GM12891 (cell line): ENCODE results near the gene TELO2.

ENCODE experiments used
- POLR2A ChIP-seq: IDR thresholded peaks from 2 replicates; pipeline ENCODE4 v1.6.1; 2011; ENCODE audit warnings: low read depth, low read length, control low read depth
- POLR2AphosphoS5 ChIP-seq: IDR thresholded peaks from 2 replicates; pipeline ENCODE4 v1.6.1; 2011; ENCODE audit warnings: low read depth, low read length, control low read depth
- TAF1 ChIP-seq: IDR thresholded peaks from 2 replicates; pipeline ENCODE4 v1.6.1; 2011; ENCODE audit warnings: low read depth, low read length, control low read depth

GRCh38 chr16:1520461-1520860, 27.3 kb downstream of the TELO2 start:
- TF ChIP-seq POLR2A (no peak), TAF1 (no peak), POLR2AphosphoS5 (no peak)
